Activated T-cell treated with anti-CD3 and anti-CD28 coated beads, Interleukin-2, amount 50 U/mL, for 48 hours (primary cell): ENCODE results near the gene CD300LF.

ENCODE experiments used
- DNase-seq, 2 experiments: peaks; one replicate each; pipeline ENCODE4 v3.0.0-alpha.2; 2020

The CD300LF gene

GRCh38 chr17:74682471-74683190 is 30.1 kb downstream of the CD300LF start:
- no peak for DNase-seq

- no peak for DNase-seq
Observed at GRCh38 chr17:74682028-74682427, 30.7 kb downstream of the CD300LF start.

GRCh38 chr17:74680941-74681340 is 31.8 kb downstream of the CD300LF start:
- no peak for DNase-seq

GRCh38 chr17:74680213-74680612 is 32.5 kb downstream of the CD300LF start:
- DNase-seq, result no peak

GRCh38 chr17:74679374-74679773 is 33.3 kb downstream of the CD300LF start:
- no peak for DNase-seq

- no peak for DNase-seq
Observed at GRCh38 chr17:74678541-74678940, 34.2 kb downstream of the CD300LF start.

- DNase-seq, result no peak
Observed at GRCh38 chr17:74677558-74678466, 34.9 kb downstream of the CD300LF start.

- peak; percentile 77 to 84 for DNase-seq
Observed at GRCh38 chr17:74671031-74671771, 41.5 kb downstream of the CD300LF start.

GRCh38 chr17:74670329-74670728 is 42.4 kb downstream of the CD300LF start:
- DNase-seq, result no peak

- no peak for DNase-seq
Observed at GRCh38 chr17:74663561-74663960, 49.2 kb downstream of the CD300LF start.

GRCh38 chr17:74659889-74660288 is 52.8 kb downstream of the CD300LF start:
- no peak for DNase-seq

GRCh38 chr17:74658620-74659019 is 54.1 kb downstream of the CD300LF start:
- no peak for DNase-seq

- no peak for DNase-seq
Observed at GRCh38 chr17:74654742-74655141, 58.0 kb downstream of the CD300LF start.

GRCh38 chr17:74652020-74652419 is 60.7 kb downstream of the CD300LF start:
- DNase-seq, result no peak

- DNase-seq, result no peak
Observed at GRCh38 chr17:74649909-74650308, 62.8 kb downstream of the CD300LF start.

- DNase-seq, result no peak
Observed at GRCh38 chr17:74647871-74648672, 64.7 kb downstream of the CD300LF start.

- DNase-seq, result no peak
Observed at GRCh38 chr17:74646231-74646630, 66.5 kb downstream of the CD300LF start.

GRCh38 chr17:74645010-74645409 is 67.7 kb downstream of the CD300LF start:
- no peak for DNase-seq

- DNase-seq, result no peak
Observed at GRCh38 chr17:74644419-74644818, 68.3 kb downstream of the CD300LF start.
